Measurements from ENCODE around the gene CALML3.

Gene CALML3

GRCh38 chr10:5496261-5497250 lies 28.2 kb upstream of the CALML3 start:
- Mint-ChIP-seq H3K9me3 (no peaks in the 10 kb centered on the region), H3K4me3 (no peak overlapping the region), H3K27ac (ENCODE audit: low read depth) (no peak overlapping the region), H3K36me3 (ENCODE audit: insufficient read depth) (no peaks in the 10 kb centered on the region), H3K4me1 (no peaks in the 10 kb centered on the region), H3K27me3 (no peaks in the 10 kb centered on the region)
- ATAC-seq (replicated peaks; ENCODE audit: extremely low read depth, poor library complexity, severe bottlenecking) (no peak), DNase-seq (ENCODE audit: low spot score in 2 of 2) (no peak)

- Mint-ChIP-seq H3K4me3 (no peak overlapping the region), H3K4me1 (no peaks in the 10 kb centered on the region), H3K27me3 (no peaks in the 10 kb centered on the region), H3K36me3 (ENCODE audit: insufficient read depth) (no peaks in the 10 kb centered on the region), H3K27ac (ENCODE audit: low read depth) (no peak overlapping the region), H3K9me3 (no peaks in the 10 kb centered on the region)
- DNase-seq (ENCODE audit: low spot score in 2 of 2) (no peak), ATAC-seq (replicated peaks; ENCODE audit: extremely low read depth, poor library complexity, severe bottlenecking) (no peak)
Observed at GRCh38 chr10:5497289-5497688, 27.5 kb upstream of the CALML3 start.

GRCh38 chr10:5497948-5498730 lies 26.6 kb upstream of the CALML3 start:
- H3K4me3 Mint-ChIP-seq, result no peak overlapping the region
- no peak for ATAC-seq (replicated peaks; ENCODE audit: extremely low read depth, poor library complexity, severe bottlenecking)
- H3K9me3 Mint-ChIP-seq, result no peaks in the 10 kb centered on the region
- peaks cover 7% of the 10 kb centered on the region for H3K27me3 Mint-ChIP-seq
- no peaks in the 10 kb centered on the region for H3K36me3 Mint-ChIP-seq (ENCODE audit: insufficient read depth)
- H3K4me1 Mint-ChIP-seq, result no peaks in the 10 kb centered on the region
- no peak overlapping the region for H3K27ac Mint-ChIP-seq (ENCODE audit: low read depth)
- no peak for DNase-seq (ENCODE audit: low spot score in 2 of 2)

GRCh38 chr10:5498791-5499492 lies 25.8 kb upstream of the CALML3 start:
- Mint-ChIP-seq H3K36me3 (ENCODE audit: insufficient read depth) (no peaks in the 10 kb centered on the region), H3K9me3 (no peaks in the 10 kb centered on the region), H3K4me3 (no peak overlapping the region), H3K27me3 (peaks cover 15% of the 10 kb centered on the region), H3K27ac (ENCODE audit: low read depth) (no peak overlapping the region), H3K4me1 (no peaks in the 10 kb centered on the region)
- DNase-seq (ENCODE audit: low spot score in 2 of 2) (no peak), ATAC-seq (replicated peaks; ENCODE audit: extremely low read depth, poor library complexity, severe bottlenecking) (no peak)

- Mint-ChIP-seq H3K4me3 (no peak within 1 kb of the TSS), H3K36me3 (ENCODE audit: insufficient read depth) (no peaks in the 10 kb centered on the region), H3K9me3 (no peaks in the 10 kb centered on the region), H3K4me1 (no peaks in the 10 kb centered on the region), H3K27me3 (peaks cover 21% of the 10 kb centered on the region), H3K27ac (ENCODE audit: low read depth) (no peak within 1 kb of the TSS)
- no peak for ATAC-seq (replicated peaks; ENCODE audit: extremely low read depth, poor library complexity, severe bottlenecking)
- DNase-seq (ENCODE audit: low spot score in 2 of 2), result no peak
Observed at GRCh38 chr10:5499493-5500140, 25.1 kb upstream of the CALML3 start, which contains the start of gene CALML5. Gene CALML5, minus strand, starts transcription at chr10:5499570. Its CDS starts 132 bp downstream, at chr10:5499438.

- Mint-ChIP-seq H3K27ac (ENCODE audit: low read depth) (no peak overlapping the region), H3K4me3 (no peak overlapping the region), H3K9me3 (no peaks in the 10 kb centered on the region), H3K27me3 (peaks cover 26% of the 10 kb centered on the region), H3K36me3 (ENCODE audit: insufficient read depth) (no peaks in the 10 kb centered on the region), H3K4me1 (no peaks in the 10 kb centered on the region)
- DNase-seq (ENCODE audit: low spot score in 2 of 2), result no peak
- ATAC-seq (replicated peaks; ENCODE audit: extremely low read depth, poor library complexity, severe bottlenecking), result no peak
Observed at GRCh38 chr10:5500162-5500670, 24.5 kb upstream of the CALML3 start.

- Mint-ChIP-seq H3K27ac (ENCODE audit: low read depth) (no peak overlapping the region), H3K4me1 (no peaks in the 10 kb centered on the region)
- no peak for DNase-seq (ENCODE audit: low spot score in 2 of 2)
Observed at GRCh38 chr10:5500910-5501309, 23.9 kb upstream of the CALML3 start.

GRCh38 chr10:5502061-5502521 lies 22.7 kb upstream of the CALML3 start:
- no peak for DNase-seq (ENCODE audit: low spot score in 2 of 2)
- Mint-ChIP-seq H3K9me3 (no peaks in the 10 kb centered on the region), H3K4me3 (no peak overlapping the region)

More at GRCh38 chr10:5500910-5501309, 23.9 kb upstream of the CALML3 start:
- Mint-ChIP-seq H3K4me3 (no peak overlapping the region), H3K27me3 (peaks cover 33% of the 10 kb centered on the region), H3K9me3 (no peaks in the 10 kb centered on the region), H3K36me3 (ENCODE audit: insufficient read depth) (no peaks in the 10 kb centered on the region)
- no peak for ATAC-seq (replicated peaks; ENCODE audit: extremely low read depth, poor library complexity, severe bottlenecking)

GRCh38 chr10:5502571-5503476 lies 21.9 kb upstream of the CALML3 start:
- Mint-ChIP-seq H3K4me1 (no peaks in the 10 kb centered on the region), H3K27me3 (peaks cover 43% of the 10 kb centered on the region), H3K36me3 (ENCODE audit: insufficient read depth) (no peaks in the 10 kb centered on the region), H3K9me3 (no peaks in the 10 kb centered on the region), H3K27ac (ENCODE audit: low read depth) (no peak overlapping the region), H3K4me3 (no peak overlapping the region)
- DNase-seq (ENCODE audit: low spot score in 2 of 2), result no peak
- ATAC-seq (replicated peaks; ENCODE audit: extremely low read depth, poor library complexity, severe bottlenecking), result no peak

More at GRCh38 chr10:5502061-5502521, 22.7 kb upstream of the CALML3 start:
- Mint-ChIP-seq H3K36me3 (ENCODE audit: insufficient read depth) (no peaks in the 10 kb centered on the region), H3K27me3 (peaks cover 43% of the 10 kb centered on the region), H3K27ac (ENCODE audit: low read depth) (no peak overlapping the region), H3K4me1 (no peaks in the 10 kb centered on the region)
- no peak for ATAC-seq (replicated peaks; ENCODE audit: extremely low read depth, poor library complexity, severe bottlenecking)

GRCh38 chr10:5503477-5503835 lies 21.3 kb upstream of the CALML3 start:
- Mint-ChIP-seq H3K9me3 (no peaks in the 10 kb centered on the region), H3K4me1 (no peaks in the 10 kb centered on the region), H3K27me3 (peaks cover 46% of the 10 kb centered on the region), H3K4me3 (no peak overlapping the region), H3K27ac (ENCODE audit: low read depth) (no peak overlapping the region), H3K36me3 (ENCODE audit: insufficient read depth) (no peaks in the 10 kb centered on the region)
- DNase-seq (ENCODE audit: low spot score in 2 of 2) (no peak), ATAC-seq (replicated peaks; ENCODE audit: extremely low read depth, poor library complexity, severe bottlenecking) (no peak)

All from central memory CD8-positive, alpha-beta T cell (primary cell).